ENCODE measurements around the gene TAF13.

GRCh38 chr1:109118089-109118488 is 42.3 kb upstream of the TAF13 start:
- TF ChIP-seq CTCF (IDR thresholded peaks at IDR 0.05; ENCODE audit: insufficient read depth, low read depth, low read length), result no peak
- no peak for TF ChIP-seq EZH2 (IDR thresholded peaks at IDR 0.05; ENCODE audit: insufficient read depth, low read length)
